WTC11 (cell line): ENCODE data around the gene ZNF433. TPM values are rescaled to one million over a fixed set of nuclear protein-coding genes. Genes with fewer than 3 reads are reported as not detected.
A peak's percentile ranks its signal among the peaks of the same experiment; 100 is the strongest.

Experiments used
- ATAC-seq: fragments of 200-7000 bp; cut with Tn5 transposase; 2 replicates; pipeline ENCODE4 v1.10.0; 2021; ENCODE audit warnings: mild to moderate bottlenecking, moderate library complexity
- CTCF ChIA-PET: fragments of 300-600 bp; sonication (Branson Sonifier 250); formaldehyde crosslinking; loops from one replicate; lab custom pipeline; 2021; ENCODE audit warnings: antibody characterized with exemption; lab: Charles Lee
- POLR2A ChIA-PET: fragments of 350-600 bp; sonication (Branson Sonifier 250); formaldehyde crosslinking; loops from one replicate; lab custom pipeline; 2021; ENCODE audit warnings: antibody characterized with exemption; lab: Charles Lee
- DNase-seq: peaks from one replicate; pipeline ENCODE4 v3.0.0; 2021; ENCODE audit warnings: low spot score
- H3K27ac Mint-ChIP-seq: 2 replicates; pipeline ENCODE4 v1.8.0; 2021; ENCODE audit warnings: mixed read lengths
- H3K27me3 Mint-ChIP-seq: 2 replicates; pipeline ENCODE4 v1.8.0; 2021; ENCODE audit warnings: low read depth, mild to moderate bottlenecking, moderate library complexity, mixed read lengths
- H3K36me3 Mint-ChIP-seq: 2 replicates; pipeline ENCODE4 v1.8.0; 2021; ENCODE audit warnings: mixed read lengths
- H3K4me1 Mint-ChIP-seq: 2 replicates; pipeline ENCODE4 v1.8.0; 2022; ENCODE audit warnings: mixed read lengths
- H3K4me3 Mint-ChIP-seq: 2 replicates; pipeline ENCODE4 v1.8.0; 2021; ENCODE audit warnings: mild to moderate bottlenecking, moderate library complexity, mixed read lengths
- H3K9me3 Mint-ChIP-seq: 2 replicates; pipeline ENCODE4 v1.8.0; 2021; ENCODE audit warnings: mixed read lengths
- CBFB ChIP-seq: sonication (generic); formaldehyde crosslinking; IDR thresholded peaks from 2 replicates; pipeline ENCODE4 v1.8.1; 2022; ENCODE audit warnings: mild to moderate bottlenecking, low read depth, missing genetic modification reagents
- ELF4 ChIP-seq: sonication (generic); formaldehyde crosslinking; IDR thresholded peaks from 2 replicates; pipeline ENCODE4 v1.8.1; 2022; ENCODE audit warnings: low read depth, mild to moderate bottlenecking, moderate library complexity, missing genetic modification reagents
- ETV6 ChIP-seq: sonication (generic); formaldehyde crosslinking; IDR thresholded peaks from 2 replicates; pipeline ENCODE4 v1.8.1; 2022; ENCODE audit warnings: mild to moderate bottlenecking, missing genetic modification reagents
- FOXP1 ChIP-seq: sonication (generic); formaldehyde crosslinking; IDR thresholded peaks from 2 replicates; pipeline ENCODE4 v1.8.0; 2022; ENCODE audit warnings: missing genetic modification reagents, mild to moderate bottlenecking, moderate library complexity, borderline replicate concordance
- GRHL2 ChIP-seq: fragments of 250-450 bp; sonication (Bioruptor Pico); IDR thresholded peaks from 2 replicates; pipeline ENCODE4 v1.8.0; 2022; ENCODE audit warnings: mild to moderate bottlenecking, moderate library complexity; ENCODE audit not compliant: insufficient replicate concordance, severe bottlenecking
- HMGXB4 ChIP-seq: sonication (generic); formaldehyde crosslinking; IDR thresholded peaks from 2 replicates; pipeline ENCODE4 v1.8.1; 2023; ENCODE audit warnings: mild to moderate bottlenecking, moderate library complexity, missing genetic modification reagents
- IRF2 ChIP-seq: sonication (generic); formaldehyde crosslinking; IDR thresholded peaks from 2 replicates; pipeline ENCODE4 v1.8.0; 2022; ENCODE audit warnings: low read depth, missing genetic modification reagents, borderline replicate concordance
- JUN ChIP-seq: sonication (generic); formaldehyde crosslinking; IDR thresholded peaks from 2 replicates; pipeline ENCODE4 v1.8.0; 2023; ENCODE audit warnings: mild to moderate bottlenecking, missing genetic modification reagents
- MYBL2 ChIP-seq: sonication (generic); formaldehyde crosslinking; IDR thresholded peaks from 2 replicates; pipeline ENCODE4 v1.8.1; 2023; ENCODE audit warnings: mild to moderate bottlenecking, moderate library complexity, missing genetic modification reagents
- NFYB ChIP-seq: sonication (generic); formaldehyde crosslinking; conservative IDR thresholded peaks from 2 replicates; pipeline ENCODE4 v1.8.0; 2022; ENCODE audit warnings: low read depth, missing genetic modification reagents
- PREB ChIP-seq: sonication (generic); formaldehyde crosslinking; IDR thresholded peaks from 2 replicates; pipeline ENCODE4 v1.8.1; 2022; ENCODE audit warnings: mild to moderate bottlenecking, missing genetic modification reagents, moderate library complexity, borderline replicate concordance
- RELA ChIP-seq: sonication (generic); formaldehyde crosslinking; IDR thresholded peaks from 2 replicates; pipeline ENCODE4 v1.8.1; 2022; ENCODE audit warnings: missing genetic modification reagents, mild to moderate bottlenecking, borderline replicate concordance
- SP1 ChIP-seq: sonication (generic); formaldehyde crosslinking; conservative IDR thresholded peaks from 2 replicates; pipeline ENCODE4 v1.8.1; 2022; ENCODE audit warnings: missing genetic modification reagents
- TEAD1 ChIP-seq: sonication (generic); formaldehyde crosslinking; IDR thresholded peaks from 2 replicates; pipeline ENCODE4 v1.8.0; 2022; ENCODE audit warnings: mild to moderate bottlenecking, missing genetic modification reagents
- TEAD4 ChIP-seq: sonication (generic); formaldehyde crosslinking; IDR thresholded peaks from 2 replicates; pipeline ENCODE4 v1.8.0; 2022; ENCODE audit warnings: mild to moderate bottlenecking, missing genetic modification reagents
- TP53 ChIP-seq: sonication (generic); formaldehyde crosslinking; IDR thresholded peaks from 2 replicates; pipeline ENCODE4 v1.8.1; 2023; ENCODE audit warnings: mild to moderate bottlenecking, missing genetic modification reagents
- USF2 ChIP-seq: sonication (generic); formaldehyde crosslinking; IDR thresholded peaks from 2 replicates; pipeline ENCODE4 v1.8.1; 2023; ENCODE audit warnings: mild to moderate bottlenecking, missing genetic modification reagents, moderate library complexity
- ZBTB43 ChIP-seq: sonication (generic); formaldehyde crosslinking; IDR thresholded peaks from 2 replicates; pipeline ENCODE4 v1.8.1; 2023; ENCODE audit warnings: mild to moderate bottlenecking, missing genetic modification reagents
- ZNF396 ChIP-seq: fragments of 250-450 bp; sonication (Bioruptor Pico); IDR thresholded peaks from 2 replicates; pipeline ENCODE4 v1.8.0; 2021; ENCODE audit warnings: mild to moderate bottlenecking, moderate library complexity, borderline replicate concordance
- total RNA-seq: library from RNA; stranded (reverse); gene quantifications from 3 replicates; pipeline ENCODE4 v1.2.3, GENCODE V29; 2021

ZNF433 gene
- total RNA-seq, 1 experiment from 2014 or later = 2.9 TPM

GRCh38 chr19:11987405-11988281, 47.8 kb downstream of the ZNF433 start:
- peaks cover 31% of the 10 kb centered on the region for H3K4me1 Mint-ChIP-seq
- no peaks in the 10 kb centered on the region for H3K27me3 Mint-ChIP-seq
- DNase-seq (peak; percentile 98), ATAC-seq (peak; percentile 97)
- H3K9me3 Mint-ChIP-seq = peaks cover 7% of the 10 kb centered on the region
- ChIA-PET POLR2A (interaction anchor here (0.6 to 2.7 kb wide), 15 partner anchors 10 to 902 kb away, joined by 3 to 18 read pairs (median 6); partner anchors contain the start of genes ZNF20, ZNF433, ZNF625 and ZNF69), CTCF (interaction anchor here (0.5 to 7.1 kb wide), 29 partner anchors 13 to 190 kb away, joined by 3 to 100 read pairs (median 4); partner anchors contain the start of genes ZNF20, ZNF433, ZNF439 and ZNF440)
- peak overlapping the region; percentile 98 for H3K4me3 Mint-ChIP-seq
- H3K27ac Mint-ChIP-seq = peak overlapping the region; percentile 99
- H3K36me3 Mint-ChIP-seq = peaks cover 21% of the 10 kb centered on the region
- TF ChIP-seq JUN (CRISPR knock-in tag) (0 out of 2 replicates have a peak, but pooled peaks have one; percentile 24), ELF4 (CRISPR knock-in tag) (no peak), HMGXB4 (CRISPR knock-in tag) (no peak; the same call in 1 of the 2 replicates), MYBL2 (0 out of 2 replicates have a peak, but pooled peaks have one; percentile 32), USF2 (CRISPR knock-in tag) (no peak), SP1 (peak; percentile 41; the same call in 1 of the 2 replicates), IRF2 (CRISPR knock-in tag) (no peak), GRHL2 (CRISPR knock-in tag) (no peak), ZNF396 (no peak), CBFB (CRISPR knock-in tag) (no peak), TEAD4 (CRISPR knock-in tag) (0 out of 2 replicates have a peak, but pooled peaks have one; percentile 15), RELA (no peak), FOXP1 (CRISPR knock-in tag) (peak; percentile 20; the same call in 1 of the 2 replicates), TP53 (CRISPR knock-in tag) (0 out of 2 replicates have a peak, but pooled peaks have one; percentile 68), NFYB (CRISPR knock-in tag) (peak; percentile 67), ZBTB43 (peak; percentile 31; the same call in 1 of the 2 replicates), ETV6 (CRISPR knock-in tag) (peak; percentile 59; the same call in 1 of the 2 replicates)

- ChIA-PET CTCF (interaction anchor here (0.7 to 7.1 kb wide), 10 partner anchors 18 to 458 kb away, joined by 3 to 100 read pairs (median 16); partner anchors contain the start of genes ECSIT, ZNF20, ZNF700 and ZNF763), POLR2A (interaction anchor here (0.6 to 2.7 kb wide), 9 partner anchors 22 to 901 kb away, joined by 3 to 18 read pairs (median 5); partner anchors contain the start of genes ZNF20, ZNF700, ZNF763 and ZNF878)
- Mint-ChIP-seq H3K27ac (peak overlapping the region; percentile 53; the same call in 1 of the 2 replicates), H3K27me3 (no peaks in the 10 kb centered on the region), H3K36me3 (peaks cover 29% of the 10 kb centered on the region), H3K4me1 (peaks cover 29% of the 10 kb centered on the region), H3K4me3 (peak overlapping the region; percentile 98; the same call in 1 of the 2 replicates), H3K9me3 (peaks cover 16% of the 10 kb centered on the region)
- DNase-seq (no peak), ATAC-seq (no peak)
- no peak for TF ChIP-seq PREB (CRISPR knock-in tag)
- no peak for TF ChIP-seq TEAD1
Observed at GRCh38 chr19:11986754-11987153, 48.7 kb downstream of the ZNF433 start.
